NB4 (cell line): ENCODE results near the gene DNMT3A.

ENCODE experiments used
- DNase-seq: peaks from one replicate; pipeline ENCODE4 v3.0.0; 2010; ENCODE audit warnings: low read depth
- H3K4me3 ChIP-seq: one replicate; pipeline ENCODE4 v1.5.1; 2011; ENCODE audit warnings: mild to moderate bottlenecking, low read depth, low read length, moderate library complexity
- CTCF ChIP-seq: IDR thresholded peaks from one replicate; pipeline ENCODE4 v1.5.1; 2012; ENCODE audit warnings: low read depth, low read length
- MAX ChIP-seq: IDR thresholded peaks from 2 replicates; pipeline ENCODE4 v1.6.1; 2011; ENCODE audit warnings: low read depth, low read length
- MYC ChIP-seq: IDR thresholded peaks from 2 replicates; pipeline ENCODE4 v1.6.1; 2011; ENCODE audit warnings: low read depth, low read length
- POLR2A ChIP-seq: IDR thresholded peaks from 2 replicates; pipeline ENCODE4 v1.6.1; 2011; ENCODE audit warnings: mild to moderate bottlenecking; ENCODE audit not compliant: insufficient read length; ENCODE audit errors: extremely low read depth

Gene DNMT3A

DNA sequence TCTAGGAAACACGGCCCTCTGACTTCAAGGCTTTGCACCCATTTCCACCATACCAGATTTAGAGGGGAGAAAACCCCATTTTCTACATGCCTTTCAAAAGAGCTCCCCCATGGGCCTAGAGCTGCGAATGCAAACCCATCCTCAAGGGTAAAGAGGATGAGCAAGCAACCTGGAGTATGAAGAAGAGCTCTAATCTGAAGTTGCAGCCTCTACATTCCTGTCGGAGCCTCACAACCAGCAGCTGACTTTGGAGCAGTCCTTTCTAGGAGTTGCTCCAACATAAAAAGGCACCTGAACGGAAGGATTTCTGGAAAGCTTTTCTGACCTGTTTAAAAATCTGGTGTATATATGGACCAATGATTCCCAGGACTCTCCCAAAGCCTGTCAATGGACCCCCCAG, 91.9 kb downstream of the DNMT3A start:
- TF ChIP-seq MYC: no peak
- no peak for TF ChIP-seq CTCF
- no peak for TF ChIP-seq POLR2A
- TF ChIP-seq MAX: no peak
- H3K4me3 ChIP-seq: no peak overlapping the region
- DNase-seq: no peak

- no peak overlapping the region for H3K4me3 ChIP-seq
- DNase-seq: no peak
- TF ChIP-seq CTCF (no peak), POLR2A (no peak), MYC (no peak), MAX (no peak)
Observed at GRCh38 chr2:25247792-25248512, 93.8 kb downstream of the DNMT3A start.

DNA sequence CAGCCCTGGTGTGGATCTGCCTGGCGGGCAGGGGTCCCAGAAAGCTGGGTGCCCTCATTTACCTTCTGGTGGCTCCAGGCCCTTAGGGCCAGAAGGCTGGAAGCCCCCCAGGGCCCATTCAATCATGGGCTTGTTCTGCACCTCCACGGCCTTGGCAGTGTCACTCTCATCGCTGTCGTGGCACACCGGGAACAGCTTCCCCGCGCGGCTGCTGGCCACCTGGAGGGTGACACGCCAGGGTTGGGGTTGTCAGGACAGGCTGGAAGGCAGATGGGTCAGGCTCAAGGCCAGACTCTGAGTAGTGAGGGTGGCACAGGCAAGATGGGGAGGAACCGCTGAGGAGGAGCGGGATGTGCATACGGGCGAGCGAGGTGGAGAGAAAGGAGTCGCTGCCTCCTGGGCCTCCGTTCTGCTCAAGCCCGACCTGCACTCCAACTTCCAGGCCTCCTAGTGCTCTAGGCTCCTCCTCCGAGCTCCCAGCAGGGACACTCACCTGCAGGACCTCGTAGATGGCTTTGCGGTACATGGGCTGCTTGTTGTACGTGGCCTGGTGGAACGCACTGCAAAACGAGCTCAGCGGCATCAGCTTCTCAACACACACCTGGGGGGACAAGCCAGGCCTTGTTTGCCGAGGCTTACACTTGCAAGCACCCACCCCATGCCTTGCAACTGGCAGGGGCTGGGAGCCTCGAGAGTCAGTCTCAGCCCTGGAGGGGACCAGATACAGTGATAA, 95.0 kb downstream of the DNMT3A start:
- TF ChIP-seq POLR2A (no peak), MAX (no peak), MYC (no peak), CTCF (no peak)
- DNase-seq: no peak
- H3K4me3 ChIP-seq: no peak overlapping the region

GRCh38 chr2:25246001-25246400, 95.7 kb downstream of the DNMT3A start:
- no peak for DNase-seq
- TF ChIP-seq MYC: no peak
- TF ChIP-seq CTCF: no peak
- no peak for TF ChIP-seq MAX
- no peak for TF ChIP-seq POLR2A
- no peak overlapping the region for H3K4me3 ChIP-seq

- H3K4me3 ChIP-seq: no peak overlapping the region
- no peak for TF ChIP-seq MAX
- no peak for TF ChIP-seq MYC
- no peak for TF ChIP-seq CTCF
- no peak for TF ChIP-seq POLR2A
- no peak for DNase-seq
Observed at GRCh38 chr2:25245141-25245540, 96.6 kb downstream of the DNMT3A start.
